DND-41 (cell line): ENCODE measurements around the gene MELK.

Source experiments
- EZH2 ChIP-seq: IDR thresholded peaks from 3 replicates; pipeline ENCODE4 v1.6.1; 2012; ENCODE audit warnings: borderline replicate concordance, low read depth, mild to moderate bottlenecking, moderate library complexity, low read length, inconsistent platforms; ENCODE audit not compliant: severe bottlenecking
- TF ChIP-seq, protein P1 (sequence below): IDR thresholded peaks from 2 replicates; pipeline ENCODE4 v1.5.1; 2012; ENCODE audit warnings: borderline replicate concordance, low read length, moderate library complexity, mild to moderate bottlenecking; ENCODE audit not compliant: poor library complexity, severe bottlenecking; ENCODE audit errors: extremely low read depth

DNA sequence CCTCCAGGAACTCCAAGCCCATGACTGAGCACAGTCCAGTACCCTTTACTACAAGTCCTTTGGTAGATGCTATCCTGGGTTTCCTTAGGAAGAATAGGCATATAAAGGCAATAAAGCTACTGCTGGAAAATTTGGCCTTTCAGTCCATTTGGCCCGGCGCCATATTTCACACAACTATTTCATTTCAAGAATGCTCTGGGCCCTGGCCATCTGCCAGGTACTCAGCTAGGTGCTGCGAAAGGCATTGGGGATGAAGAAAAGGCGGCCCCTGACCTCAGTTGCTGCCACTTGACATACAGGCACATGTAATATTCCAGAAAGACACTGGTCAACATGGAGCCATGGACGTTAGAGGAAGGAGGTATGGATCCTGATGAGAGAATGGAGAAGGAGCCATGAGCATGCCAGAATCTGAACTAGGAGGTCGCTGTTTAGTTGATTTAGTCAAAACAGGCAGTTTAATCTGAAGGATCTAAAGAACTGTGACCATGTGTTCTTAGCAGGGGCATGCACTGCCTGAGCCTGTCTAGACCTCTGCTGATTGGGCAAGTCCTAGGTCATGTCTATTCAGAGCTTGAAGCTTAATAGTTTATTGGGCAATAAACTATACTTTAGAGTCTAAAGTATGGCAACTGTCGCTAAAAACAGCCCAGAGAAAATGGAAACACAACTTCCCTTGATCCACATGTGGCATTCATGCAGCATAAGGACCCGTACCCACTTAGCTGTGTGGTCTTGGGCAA, 149.3 kb downstream of the MELK start:
- TF ChIP-seq, protein P1, sequence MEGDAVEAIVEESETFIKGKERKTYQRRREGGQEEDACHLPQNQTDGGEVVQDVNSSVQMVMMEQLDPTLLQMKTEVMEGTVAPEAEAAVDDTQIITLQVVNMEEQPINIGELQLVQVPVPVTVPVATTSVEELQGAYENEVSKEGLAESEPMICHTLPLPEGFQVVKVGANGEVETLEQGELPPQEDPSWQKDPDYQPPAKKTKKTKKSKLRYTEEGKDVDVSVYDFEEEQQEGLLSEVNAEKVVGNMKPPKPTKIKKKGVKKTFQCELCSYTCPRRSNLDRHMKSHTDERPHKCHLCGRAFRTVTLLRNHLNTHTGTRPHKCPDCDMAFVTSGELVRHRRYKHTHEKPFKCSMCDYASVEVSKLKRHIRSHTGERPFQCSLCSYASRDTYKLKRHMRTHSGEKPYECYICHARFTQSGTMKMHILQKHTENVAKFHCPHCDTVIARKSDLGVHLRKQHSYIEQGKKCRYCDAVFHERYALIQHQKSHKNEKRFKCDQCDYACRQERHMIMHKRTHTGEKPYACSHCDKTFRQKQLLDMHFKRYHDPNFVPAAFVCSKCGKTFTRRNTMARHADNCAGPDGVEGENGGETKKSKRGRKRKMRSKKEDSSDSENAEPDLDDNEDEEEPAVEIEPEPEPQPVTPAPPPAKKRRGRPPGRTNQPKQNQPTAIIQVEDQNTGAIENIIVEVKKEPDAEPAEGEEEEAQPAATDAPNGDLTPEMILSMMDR: no peak
- no peak for TF ChIP-seq EZH2
